Left ventricle myocardium inferior (tissue), 1 donor: ENCODE data around the gene RSL1D1. TPM values are rescaled to one million over a fixed set of nuclear protein-coding genes. Genes with fewer than 3 reads are reported as not detected.
"Not testable (repeated sequence)": the region's sequence is repeated elsewhere in the genome, so short reads cannot be mapped to it uniquely, and the experiment has no call there.

Experiments
- DNase-seq: peaks from one replicate; pipeline ENCODE4 v3.0.0-alpha.2; 2020
- H3K27ac ChIP-seq: fragments of 200-600 bp; replicated peaks from 2 replicates; pipeline ENCODE4 v1.8.0; 2021
- H3K27me3 ChIP-seq: fragments of 200-600 bp; 2 replicates; pipeline ENCODE4 v1.8.0; 2021; ENCODE audit warnings: low read depth
- H3K36me3 ChIP-seq: fragments of 200-600 bp; 2 replicates; pipeline ENCODE4 v1.8.0; 2021
- H3K4me1 ChIP-seq: fragments of 200-600 bp; 2 replicates; pipeline ENCODE4 v1.8.0; 2021
- H3K4me3 ChIP-seq: fragments of 200-600 bp; 2 replicates; pipeline ENCODE4 v1.8.0; 2021; ENCODE audit warnings: mild to moderate bottlenecking, moderate library complexity
- H3K9me3 ChIP-seq: fragments of 200-600 bp; replicated peaks from 2 replicates; pipeline ENCODE4 v1.8.0; 2021
- intact Hi-C: fragments of 100-400 bp; cut with micrococcal nuclease; formaldehyde crosslinking; loops from one replicate; pipeline ENCODE4 v1.11.0; 2022
- total RNA-seq: library from RNA; stranded (reverse); fragmentation: NEBNext Ultra II Directional; extraction: Animal tissue kit (Norgen Biotek cat#: 25700); gene quantifications from one replicate; pipeline ENCODE4 v1.2.1, GENCODE V29; 2021
- TF ChIP-seq, protein P1 (sequence below): fragments of 200-600 bp; IDR thresholded peaks from 2 replicates; pipeline ENCODE4 v1.8.0; 2021; ENCODE audit warnings: antibody characterized with exemption, mild to moderate bottlenecking, borderline replicate concordance
- donor health status: DM: no; HTN: yes; CAD: no; lungs with severe emphysema.

Gene RSL1D1
- total RNA-seq, 1 donor from 2014 or later: 117 TPM

DNA sequence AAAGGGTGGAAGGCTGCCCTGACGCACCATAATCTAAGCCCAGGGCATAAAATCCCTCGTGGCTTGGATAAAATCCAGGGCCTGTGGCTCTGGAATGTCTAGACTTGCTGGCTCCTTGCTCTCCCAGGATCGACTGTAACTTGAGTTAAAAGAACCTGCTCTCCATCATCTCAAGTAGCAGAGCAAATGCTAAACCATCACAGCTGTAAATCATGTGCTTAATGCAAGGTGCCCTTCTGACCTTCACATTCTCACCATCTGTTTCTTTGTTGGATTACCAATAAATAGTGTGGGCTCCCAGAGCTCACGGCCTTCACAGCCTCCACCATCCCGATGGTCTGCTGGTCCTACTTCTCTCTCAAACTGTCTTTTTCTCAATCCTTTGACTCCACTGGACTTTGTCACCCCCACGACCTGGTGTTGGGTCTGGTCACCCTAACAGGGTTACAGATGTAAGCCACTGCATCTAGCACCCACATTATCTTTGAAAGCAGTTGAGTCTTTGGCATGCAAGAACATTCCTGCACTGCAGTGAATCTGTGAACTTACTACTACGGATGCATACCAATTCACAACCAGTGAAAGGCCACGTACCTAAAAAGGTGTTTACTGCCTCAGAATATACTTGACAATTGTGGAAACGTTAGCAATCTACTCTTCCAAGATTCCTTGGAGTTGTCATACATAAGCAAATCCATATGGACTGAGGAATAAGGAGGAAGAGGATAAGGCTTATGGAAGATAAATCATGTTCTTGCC, 15.3 kb downstream of the RSL1D1 start:
- intact Hi-C loops: no loop called here
- TF ChIP-seq, protein P1, sequence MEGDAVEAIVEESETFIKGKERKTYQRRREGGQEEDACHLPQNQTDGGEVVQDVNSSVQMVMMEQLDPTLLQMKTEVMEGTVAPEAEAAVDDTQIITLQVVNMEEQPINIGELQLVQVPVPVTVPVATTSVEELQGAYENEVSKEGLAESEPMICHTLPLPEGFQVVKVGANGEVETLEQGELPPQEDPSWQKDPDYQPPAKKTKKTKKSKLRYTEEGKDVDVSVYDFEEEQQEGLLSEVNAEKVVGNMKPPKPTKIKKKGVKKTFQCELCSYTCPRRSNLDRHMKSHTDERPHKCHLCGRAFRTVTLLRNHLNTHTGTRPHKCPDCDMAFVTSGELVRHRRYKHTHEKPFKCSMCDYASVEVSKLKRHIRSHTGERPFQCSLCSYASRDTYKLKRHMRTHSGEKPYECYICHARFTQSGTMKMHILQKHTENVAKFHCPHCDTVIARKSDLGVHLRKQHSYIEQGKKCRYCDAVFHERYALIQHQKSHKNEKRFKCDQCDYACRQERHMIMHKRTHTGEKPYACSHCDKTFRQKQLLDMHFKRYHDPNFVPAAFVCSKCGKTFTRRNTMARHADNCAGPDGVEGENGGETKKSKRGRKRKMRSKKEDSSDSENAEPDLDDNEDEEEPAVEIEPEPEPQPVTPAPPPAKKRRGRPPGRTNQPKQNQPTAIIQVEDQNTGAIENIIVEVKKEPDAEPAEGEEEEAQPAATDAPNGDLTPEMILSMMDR: no peak
- Histone ChIP-seq H3K4me1 (no peaks in the 10 kb centered on the region), H3K27ac (no peak overlapping the region), H3K36me3 (peaks cover 49% of the 10 kb centered on the region), H3K9me3 (no peaks in the 10 kb centered on the region), H3K4me3 (no peak overlapping the region), H3K27me3 (no peaks in the 10 kb centered on the region)
- DNase-seq: no peak

DNA sequence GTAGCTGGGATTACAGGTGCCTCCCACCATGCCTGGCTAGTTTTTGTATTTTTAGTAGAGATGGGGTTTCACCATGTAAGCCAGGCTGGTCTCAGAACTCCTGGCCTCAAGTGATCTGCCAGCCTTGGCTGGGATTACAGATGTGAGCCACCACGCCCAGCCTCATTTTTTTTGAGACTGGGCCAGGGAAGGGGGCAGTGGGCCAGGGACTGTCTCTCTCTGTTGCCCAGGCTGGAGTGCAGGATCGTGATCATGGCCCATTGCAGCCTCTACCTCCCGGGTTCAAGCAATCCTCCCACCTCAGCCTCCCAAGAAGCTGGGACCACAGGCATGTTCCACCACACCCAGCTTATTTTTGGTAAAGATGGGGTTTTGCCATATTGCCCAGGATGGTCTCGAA, 16.0 kb downstream of the RSL1D1 start:
- H3K27ac ChIP-seq: no peak overlapping the region
- intact Hi-C loops: no loop called here
- DNase-seq: no peak
- no peaks in the 10 kb centered on the region for H3K27me3 ChIP-seq
- no peaks in the 10 kb centered on the region for H3K4me1 ChIP-seq
- TF ChIP-seq, protein P1: no peak
- H3K4me3 ChIP-seq: no peak overlapping the region
- no peaks in the 10 kb centered on the region for H3K9me3 ChIP-seq
- peaks cover 42% of the 10 kb centered on the region for H3K36me3 ChIP-seq

DNA sequence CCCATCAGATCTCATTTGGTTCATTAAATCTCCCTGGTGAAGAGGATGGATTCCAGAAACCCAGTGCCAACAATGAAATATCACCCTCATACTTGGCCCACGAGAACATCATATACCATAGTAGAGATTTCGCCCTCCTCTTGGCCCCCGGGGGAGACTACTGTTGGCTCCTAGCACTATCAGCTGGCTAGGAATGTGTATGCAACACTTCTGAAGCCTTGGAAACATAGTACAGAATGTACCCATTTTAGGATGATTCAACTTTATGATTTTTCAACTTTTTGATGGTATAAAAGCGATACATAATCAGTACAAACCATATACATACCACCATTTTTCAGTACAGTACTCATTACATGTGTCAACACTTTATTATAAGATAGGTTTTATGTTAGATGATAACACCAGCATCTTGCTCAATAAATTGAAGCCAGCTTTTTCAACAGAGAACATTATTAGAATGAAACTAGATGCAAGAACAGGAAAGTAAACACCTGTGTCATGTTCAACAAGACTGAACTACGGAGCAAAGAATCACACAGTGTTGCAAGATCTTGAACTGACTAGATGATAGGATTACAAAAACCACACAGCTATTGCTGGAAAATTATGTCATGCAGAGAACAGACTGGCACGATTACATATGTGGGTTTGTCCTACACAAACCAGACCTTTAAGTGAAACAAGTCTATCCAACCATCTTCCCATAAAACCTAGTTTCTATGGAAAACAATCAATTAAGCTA, 17.2 kb downstream of the RSL1D1 start:
- no peaks in the 10 kb centered on the region for H3K9me3 ChIP-seq
- H3K4me3 ChIP-seq: no peak overlapping the region
- intact Hi-C loops: no loop called here
- H3K36me3 ChIP-seq: peaks cover 30% of the 10 kb centered on the region
- H3K27me3 ChIP-seq: no peaks in the 10 kb centered on the region
- TF ChIP-seq, protein P1: no peak
- DNase-seq: no peak
- no peak overlapping the region for H3K27ac ChIP-seq
- no peaks in the 10 kb centered on the region for H3K4me1 ChIP-seq

DNA sequence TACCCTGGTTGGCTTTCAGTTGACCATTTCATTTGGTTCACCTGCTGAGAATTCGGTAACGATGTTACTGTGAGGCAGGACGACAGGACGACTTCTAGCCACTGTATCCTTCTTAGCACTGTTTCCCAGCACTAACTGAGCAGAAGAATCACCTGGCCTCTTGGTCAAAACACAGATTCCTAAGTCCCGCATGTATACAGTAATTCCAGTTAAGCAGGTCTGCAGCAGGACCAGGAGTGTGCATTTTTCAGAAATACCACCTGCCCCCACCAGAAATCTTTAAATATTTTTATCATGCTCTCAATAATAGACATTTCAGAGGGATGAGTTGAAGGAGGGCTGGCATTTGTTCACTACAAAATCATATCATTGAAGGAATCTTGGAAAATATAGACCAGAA, 22.6 kb downstream of the RSL1D1 start:
- Histone ChIP-seq H3K4me1 (peaks cover 12% of the 10 kb centered on the region), H3K36me3 (no peaks in the 10 kb centered on the region), H3K27me3 (no peaks in the 10 kb centered on the region), H3K4me3 (no peak overlapping the region), H3K27ac (no peak overlapping the region), H3K9me3 (no peaks in the 10 kb centered on the region)
- TF ChIP-seq, protein P1: no peak
- no peak for DNase-seq
- intact Hi-C loops: no loop called here

DNA sequence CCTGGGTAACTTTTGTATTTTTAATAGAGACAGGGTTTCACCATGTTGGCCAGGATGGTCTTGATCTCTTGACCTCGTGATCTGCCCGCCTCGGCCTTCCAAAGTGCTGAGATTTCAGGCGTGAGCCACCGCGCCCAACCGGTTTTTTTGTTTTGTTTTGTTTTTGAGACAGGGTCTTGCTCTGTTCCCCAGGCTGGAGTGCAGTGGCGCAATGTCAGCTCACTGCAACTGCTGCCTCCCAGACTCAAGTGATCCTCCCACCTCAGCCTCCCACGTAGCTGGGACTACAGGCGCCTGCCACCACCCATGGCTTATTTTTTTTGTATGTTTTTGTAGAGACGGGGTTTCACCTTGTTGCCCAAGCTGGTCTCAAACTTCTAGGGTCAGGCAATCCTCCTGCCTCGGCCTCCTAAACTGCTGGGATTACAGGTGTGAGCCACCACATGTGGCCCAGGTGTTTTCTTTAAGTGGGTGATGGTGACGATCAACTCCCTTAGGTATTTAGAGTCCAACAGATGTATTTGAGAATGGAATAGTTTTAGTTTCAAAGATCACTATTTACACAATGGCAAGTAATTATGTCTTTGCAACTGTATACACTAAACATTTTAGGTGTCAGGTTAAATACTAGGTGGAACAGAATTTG, 25.7 kb downstream of the RSL1D1 start:
- intact Hi-C loops, H3K36me3 ChIP-seq, H3K27me3 ChIP-seq, H3K27ac ChIP-seq, H3K4me3 ChIP-seq, H3K9me3 ChIP-seq, DNase-seq: not testable (repeated sequence)
- peaks cover 12% of the 10 kb centered on the region for H3K4me1 ChIP-seq

DNA sequence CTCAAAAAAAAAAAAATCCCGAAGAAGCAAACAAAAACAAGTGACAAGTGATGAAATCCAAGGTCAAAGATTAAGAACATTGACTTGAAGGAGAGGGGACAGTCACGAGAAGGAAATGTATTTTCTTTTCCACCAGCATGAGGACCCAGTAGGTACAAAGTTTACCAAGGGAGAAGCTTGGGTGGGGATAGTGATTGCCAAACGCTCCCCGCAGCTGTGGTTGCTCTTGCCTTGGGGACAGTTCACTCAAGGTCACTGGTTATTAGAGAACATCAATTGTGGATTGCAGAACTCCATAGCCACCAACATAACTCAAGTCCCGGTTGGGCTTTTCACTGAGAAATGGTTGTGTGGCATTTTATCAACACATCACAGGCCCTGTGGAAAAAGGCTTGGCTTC, 27.0 kb downstream of the RSL1D1 start:
- peak overlapping the region; percentile 25 for H3K27ac ChIP-seq
- H3K4me3 ChIP-seq: no peak overlapping the region
- peak; percentile 38 for DNase-seq
- intact Hi-C loops: no loop called here
- TF ChIP-seq, protein P1: no peak
- H3K27me3 ChIP-seq: no peaks in the 10 kb centered on the region
- H3K36me3 ChIP-seq: no peaks in the 10 kb centered on the region
- peaks cover 12% of the 10 kb centered on the region for H3K4me1 ChIP-seq
- H3K9me3 ChIP-seq: no peaks in the 10 kb centered on the region

DNA sequence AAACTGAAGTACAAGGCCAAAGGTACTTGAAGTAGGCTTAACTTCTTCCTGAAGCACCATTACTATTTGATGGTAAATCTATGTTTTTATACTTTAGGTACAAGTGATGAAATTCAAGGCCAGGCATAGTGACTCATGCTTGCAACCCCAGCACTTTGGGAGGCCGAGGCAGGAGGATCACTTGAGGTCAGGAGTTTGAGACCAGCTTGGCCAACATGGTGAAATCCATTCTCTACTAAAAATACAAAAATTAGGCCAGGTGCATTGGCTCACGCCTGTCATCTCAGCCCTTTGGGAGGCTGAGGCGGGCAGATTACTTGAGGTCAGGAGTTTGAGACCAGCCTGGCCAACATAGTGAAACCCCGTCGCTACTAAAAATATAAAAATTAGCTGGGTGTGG, 27.7 kb downstream of the RSL1D1 start:
- H3K9me3 ChIP-seq, H3K36me3 ChIP-seq, intact Hi-C loops, DNase-seq, H3K4me3 ChIP-seq, H3K27me3 ChIP-seq, H3K27ac ChIP-seq: not testable (repeated sequence)
- peaks cover 12% of the 10 kb centered on the region for H3K4me1 ChIP-seq
